ENCODE data around the gene COMTD1. TPM values are rescaled to one million over a fixed set of nuclear protein-coding genes. Genes with fewer than 3 reads are reported as not detected.

The COMTD1 gene
- total and polyA plus RNA-seq, 2 of the 13 experiments (the other 11 are each of a cell fraction or from before 2014, with no cell fraction given) = 11.8 to 18.4 TPM

GRCh38 chr10:75234683-75235374, 928 bp downstream of the COMTD1 start (continued):
- no peak for TF ChIP-seq ZBTB44 (CRISPR knock-in tag; IDR thresholded peaks at IDR 0.05)
- peak; percentile 39; the same call in 1 of the 2 replicates for TF ChIP-seq PHF21A (CRISPR knock-in tag; IDR thresholded peaks at IDR 0.05)
- TF ChIP-seq, protein P1, sequence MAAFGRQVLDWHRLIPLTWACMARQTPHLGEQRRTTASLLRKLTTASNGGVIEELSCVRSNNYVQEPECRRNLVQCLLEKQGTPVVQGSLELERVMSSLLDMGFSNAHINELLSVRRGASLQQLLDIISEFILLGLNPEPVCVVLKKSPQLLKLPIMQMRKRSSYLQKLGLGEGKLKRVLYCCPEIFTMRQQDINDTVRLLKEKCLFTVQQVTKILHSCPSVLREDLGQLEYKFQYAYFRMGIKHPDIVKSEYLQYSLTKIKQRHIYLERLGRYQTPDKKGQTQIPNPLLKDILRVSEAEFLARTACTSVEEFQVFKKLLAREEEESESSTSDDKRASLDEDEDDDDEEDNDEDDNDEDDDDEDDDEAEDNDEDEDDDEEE (CRISPR knock-in tag; IDR thresholded peaks at IDR 0.05) = no peak
- peak; percentile 22 for TF ChIP-seq ASH2L (IDR thresholded peaks at IDR 0.05; ENCODE audit: insufficient read length, low read depth, low read length)
- TF ChIP-seq, protein P2, sequence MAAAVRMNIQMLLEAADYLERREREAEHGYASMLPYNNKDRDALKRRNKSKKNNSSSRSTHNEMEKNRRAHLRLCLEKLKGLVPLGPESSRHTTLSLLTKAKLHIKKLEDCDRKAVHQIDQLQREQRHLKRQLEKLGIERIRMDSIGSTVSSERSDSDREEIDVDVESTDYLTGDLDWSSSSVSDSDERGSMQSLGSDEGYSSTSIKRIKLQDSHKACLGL (CRISPR knock-in tag; IDR thresholded peaks at IDR 0.05) = peak; percentile 55; the same call in 1 of the 2 replicates
- TF ChIP-seq CHCHD3 (CRISPR knock-in tag; IDR thresholded peaks at IDR 0.05) = 0 out of 2 replicates have a peak, but pooled peaks have one; percentile 3
- 0 out of 2 replicates have a peak, but pooled peaks have one; percentile 6 for TF ChIP-seq FOXJ3 (CRISPR knock-in tag; IDR thresholded peaks at IDR 0.05; ENCODE audit: borderline replicate concordance)
- no peak; the same call in 1 of the 2 replicates for TF ChIP-seq KDM5B (CRISPR knock-in tag; IDR thresholded peaks at IDR 0.05; ENCODE audit: borderline replicate concordance)
- 0 out of 2 replicates have a peak, but pooled peaks have one; percentile 14 for TF ChIP-seq ZNF256 (CRISPR knock-in tag; conservative IDR thresholded peaks at IDR 0.05)
- TF ChIP-seq ZBTB38 (CRISPR knock-in tag; IDR thresholded peaks at IDR 0.05) = peak; percentile 33; the same call in 1 of the 2 replicates
- no peak for TF ChIP-seq PBX2 (CRISPR knock-in tag; IDR thresholded peaks at IDR 0.05)
- TF ChIP-seq ZNF235 (CRISPR knock-in tag; IDR thresholded peaks at IDR 0.05; ENCODE audit: borderline replicate concordance) = 0 out of 2 replicates have a peak, but pooled peaks have one; percentile 35
- no peak for TF ChIP-seq SYNCRIP (IDR thresholded peaks at IDR 0.05; ENCODE audit: insufficient read depth, low read depth, low read length)
- no peak for TF ChIP-seq IKZF5 (CRISPR knock-in tag; IDR thresholded peaks at IDR 0.05)
- TF ChIP-seq, protein P3, sequence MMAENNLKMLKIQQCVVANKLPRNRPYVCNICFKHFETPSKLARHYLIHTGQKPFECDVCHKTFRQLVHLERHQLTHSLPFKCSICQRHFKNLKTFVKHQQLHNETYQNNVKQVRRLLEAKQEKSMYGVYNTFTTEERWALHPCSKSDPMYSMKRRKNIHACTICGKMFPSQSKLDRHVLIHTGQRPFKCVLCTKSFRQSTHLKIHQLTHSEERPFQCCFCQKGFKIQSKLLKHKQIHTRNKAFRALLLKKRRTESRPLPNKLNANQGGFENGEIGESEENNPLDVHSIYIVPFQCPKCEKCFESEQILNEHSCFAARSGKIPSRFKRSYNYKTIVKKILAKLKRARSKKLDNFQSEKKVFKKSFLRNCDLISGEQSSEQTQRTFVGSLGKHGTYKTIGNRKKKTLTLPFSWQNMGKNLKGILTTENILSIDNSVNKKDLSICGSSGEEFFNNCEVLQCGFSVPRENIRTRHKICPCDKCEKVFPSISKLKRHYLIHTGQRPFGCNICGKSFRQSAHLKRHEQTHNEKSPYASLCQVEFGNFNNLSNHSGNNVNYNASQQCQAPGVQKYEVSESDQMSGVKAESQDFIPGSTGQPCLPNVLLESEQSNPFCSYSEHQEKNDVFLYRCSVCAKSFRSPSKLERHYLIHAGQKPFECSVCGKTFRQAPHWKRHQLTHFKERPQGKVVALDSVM (CRISPR knock-in tag; IDR thresholded peaks at IDR 0.05) = 0 out of 2 replicates have a peak, but pooled peaks have one; percentile 29
- TF ChIP-seq DR1 (CRISPR knock-in tag; IDR thresholded peaks at IDR 0.05) = 0 out of 2 replicates have a peak, but pooled peaks have one; percentile 59
- 0 out of 2 replicates have a peak, but pooled peaks have one; percentile 2 for TF ChIP-seq BORCS8-MEF2B (CRISPR knock-in tag; IDR thresholded peaks at IDR 0.05)
